ENCODE data around the gene TSGA10. TPM values are rescaled to one million over a fixed set of nuclear protein-coding genes. Genes with fewer than 3 reads are reported as not detected.

TSGA10 gene
- total and polyA plus RNA-seq, 2 donors (not counting 3 experiments of a cell fraction or from before 2014, with no cell fraction given) = 0.12 to 2.7 TPM

GRCh38 chr2:99159594-99159993 is 4.9 kb upstream of the TSGA10 start:
- Histone ChIP-seq H3K27me3 (ENCODE audit: control insufficient read depth in 2 of 2, insufficient read depth in 2 of 2, low read length in 2 of 2) (no peaks in the 10 kb centered on the region), H3K9ac (replicated peaks; ENCODE audit: extremely low read depth, insufficient read depth, low read length) (no peak overlapping the region), H3K36me3 (ENCODE audit: control insufficient read depth in 2 of 2, extremely low read depth in 1 of 2, insufficient read depth in 2 of 2, low read length in 2 of 2) (no peaks in the 10 kb centered on the region), H2AFZ (ENCODE audit: low read depth, low read length) (no peak overlapping the region), H3K27ac (ENCODE audit: insufficient read depth, low read depth, low read length) (no peak overlapping the region), H3K4me2 (ENCODE audit: insufficient read depth, low read length) (no peak overlapping the region), H3K9me1 (replicated peaks; ENCODE audit: control insufficient read depth, extremely low read depth, insufficient read depth, low read length) (no peaks in the 10 kb centered on the region), H3K79me2 (ENCODE audit: control insufficient read depth, insufficient read depth, low read length) (peaks cover 2% of the 10 kb centered on the region), H3K4me3 (replicated peaks in 1 of 3; ENCODE audit: insufficient read depth in 1 of 3, low read depth in 1 of 3, low read length in 3 of 3) (no peak overlapping the region), H4K20me1 (replicated peaks; ENCODE audit: control insufficient read depth, extremely low read depth, insufficient read depth, low read length) (no peaks in the 10 kb centered on the region), H3K9me3 (replicated peaks; ENCODE audit: control insufficient read depth, insufficient read depth, low read length) (no peaks in the 10 kb centered on the region), H3K4me1 (ENCODE audit: control insufficient read depth, extremely low read depth, insufficient read depth, low read length) (peaks cover 5% of the 10 kb centered on the region)
- TF ChIP-seq GATA2 (IDR thresholded peaks at IDR 0.05; ENCODE audit: insufficient read depth, insufficient read length, low read depth, low read length) (no peak), POLR2AphosphoS5 (IDR thresholded peaks at IDR 0.05; ENCODE audit: insufficient read depth, low read depth, low read length) (no peak), JUN (IDR thresholded peaks at IDR 0.05; ENCODE audit: borderline replicate concordance, insufficient read depth, insufficient read length, low read depth) (no peak), MYC (IDR thresholded peaks at IDR 0.05; ENCODE audit: low read depth, low read length) (no peak)
- ChIA-PET POLR2A (no interaction called here), CTCF (no interaction called here)
- intact Hi-C loops (cut with micrococcal nuclease) (no loop called here), dilution Hi-C loops (cut with MboI; ENCODE audit: extremely low pct_ligation_motif_present, low sequenced_read_pairs) (no loop called here)
- DNase-seq (ENCODE audit: low read depth, low spot score) (no peak), FAIRE-seq (no peak)
- no TSS peak for BruUV-seq (replicated peaks)

- Histone ChIP-seq H3K4me3 (replicated peaks in 1 of 3; ENCODE audit: insufficient read depth in 1 of 3, low read depth in 1 of 3, low read length in 3 of 3) (no peak overlapping the region), H3K36me3 (ENCODE audit: control insufficient read depth in 2 of 2, extremely low read depth in 1 of 2, insufficient read depth in 2 of 2, low read length in 2 of 2) (no peaks in the 10 kb centered on the region), H2AFZ (ENCODE audit: low read depth, low read length) (no peak overlapping the region), H3K27ac (ENCODE audit: insufficient read depth, low read depth, low read length) (no peak overlapping the region), H3K4me2 (ENCODE audit: insufficient read depth, low read length) (no peak overlapping the region), H3K9me1 (replicated peaks; ENCODE audit: control insufficient read depth, extremely low read depth, insufficient read depth, low read length) (no peaks in the 10 kb centered on the region), H4K20me1 (replicated peaks; ENCODE audit: control insufficient read depth, extremely low read depth, insufficient read depth, low read length) (no peaks in the 10 kb centered on the region), H3K9ac (replicated peaks; ENCODE audit: extremely low read depth, insufficient read depth, low read length) (no peak overlapping the region), H3K79me2 (ENCODE audit: control insufficient read depth, insufficient read depth, low read length) (peaks cover 2% of the 10 kb centered on the region), H3K27me3 (ENCODE audit: control insufficient read depth in 2 of 2, insufficient read depth in 2 of 2, low read length in 2 of 2) (no peaks in the 10 kb centered on the region), H3K9me3 (replicated peaks; ENCODE audit: control insufficient read depth, insufficient read depth, low read length) (no peaks in the 10 kb centered on the region), H3K4me1 (ENCODE audit: control insufficient read depth, extremely low read depth, insufficient read depth, low read length) (peaks cover 10% of the 10 kb centered on the region)
- no peak for DNase-seq (ENCODE audit: low read depth, low spot score)
- FAIRE-seq = no peak
- intact Hi-C loops (cut with micrococcal nuclease) = no loop called here
- dilution Hi-C loops (cut with MboI; ENCODE audit: extremely low pct_ligation_motif_present, low sequenced_read_pairs) = no loop called here
- CTCF ChIA-PET = no interaction called here
- POLR2A ChIA-PET = no interaction called here
- BruUV-seq (replicated peaks) = no TSS peak
- TF ChIP-seq MYC (IDR thresholded peaks at IDR 0.05; ENCODE audit: low read depth, low read length) = no peak
- no peak for TF ChIP-seq CTCF (IDR thresholded peaks at IDR 0.05; ENCODE audit: extremely low read depth in 1 of 2, insufficient read depth in 1 of 2, low read depth in 1 of 2, low read length in 2 of 2)
- TF ChIP-seq POLR2AphosphoS5 (IDR thresholded peaks at IDR 0.05; ENCODE audit: insufficient read depth, low read depth, low read length) = no peak
- TF ChIP-seq JUN (IDR thresholded peaks at IDR 0.05; ENCODE audit: borderline replicate concordance, insufficient read depth, insufficient read length, low read depth) = no peak
- no peak for TF ChIP-seq GATA2 (IDR thresholded peaks at IDR 0.05; ENCODE audit: insufficient read depth, insufficient read length, low read depth, low read length)
- no peak for TF ChIP-seq EZH2 (IDR thresholded peaks at IDR 0.05; ENCODE audit: borderline replicate concordance, low read depth, low read length, severe bottlenecking)
- no peak for TF ChIP-seq FOS (IDR thresholded peaks at IDR 0.05; ENCODE audit: borderline replicate concordance, insufficient read depth, low read length)
- TF ChIP-seq POLR2A (IDR thresholded peaks at IDR 0.05; ENCODE audit: low read depth, low read length) = no peak
- no peak for TF ChIP-seq MAX (IDR thresholded peaks at IDR 0.05; ENCODE audit: insufficient read depth, insufficient read length)
These were observed 3.9 kb upstream of the TSGA10 start for GRCh38 chr2:99158599-99158998.

Data from endothelial cell of umbilical vein (primary cell).